ENCODE measurements around the gene MPV17L2.

The MPV17L2 gene

GRCh38 chr19:18218600-18218999, 25.6 kb downstream of the MPV17L2 start:
- DNase-seq: no peak

- no peak for DNase-seq
Measured at GRCh38 chr19:18219911-18220631, 27.1 kb downstream of the MPV17L2 start.

GRCh38 chr19:18220632-18221275, 27.7 kb downstream of the MPV17L2 start:
- no peak for DNase-seq

GRCh38 chr19:18221815-18222725, 29.1 kb downstream of the MPV17L2 start:
- DNase-seq: no peak

GRCh38 chr19:18223860-18224524, 31.0 kb downstream of the MPV17L2 start:
- DNase-seq: peak in 1 of 5 donors; percentile 44

- peak; percentile 48 to 94 (median 70) for DNase-seq
Measured at GRCh38 chr19:18224525-18225354, 31.7 kb downstream of the MPV17L2 start.

- no peak for DNase-seq
Measured at GRCh38 chr19:18225355-18225701, 32.3 kb downstream of the MPV17L2 start.

GRCh38 chr19:18225702-18226468, 32.9 kb downstream of the MPV17L2 start, which contains the start of gene PDE4C:
Gene PDE4C, minus strand, starts transcription at chr19:18226438. Its CDS starts 23 bp downstream, at chr19:18226415.
- no peak for DNase-seq

GRCh38 chr19:18226956-18227780, 34.1 kb downstream of the MPV17L2 start:
- no peak for DNase-seq

- DNase-seq: no peak
Measured at GRCh38 chr19:18227781-18228271, 34.8 kb downstream of the MPV17L2 start.

GRCh38 chr19:18229474-18229873, 36.5 kb downstream of the MPV17L2 start:
- no peak for DNase-seq

- DNase-seq: no peak
Measured at GRCh38 chr19:18229915-18230314, 36.9 kb downstream of the MPV17L2 start.

GRCh38 chr19:18230941-18231734, 38.1 kb downstream of the MPV17L2 start:
- no peak for DNase-seq

- no peak for DNase-seq
Measured at GRCh38 chr19:18231775-18232174, 38.8 kb downstream of the MPV17L2 start.

- no peak for DNase-seq
Measured at GRCh38 chr19:18232540-18233223, 39.7 kb downstream of the MPV17L2 start.

GRCh38 chr19:18233224-18233825, 40.3 kb downstream of the MPV17L2 start:
- peak in 3 of 5 donors; percentile 31 to 47 (median 42) for DNase-seq

- no peak for DNase-seq
Measured at GRCh38 chr19:18234194-18234593, 41.2 kb downstream of the MPV17L2 start.

- no peak for DNase-seq
Measured at GRCh38 chr19:18239303-18239702, 46.3 kb downstream of the MPV17L2 start.
